ENCODE measurements around the gene PRRC2A. TPM values are rescaled to one million over a fixed set of nuclear protein-coding genes. Genes with fewer than 3 reads are reported as not detected.

PRRC2A gene
- polyA plus RNA-seq, 1 donor from 2014 or later = 39.9 TPM

DNA sequence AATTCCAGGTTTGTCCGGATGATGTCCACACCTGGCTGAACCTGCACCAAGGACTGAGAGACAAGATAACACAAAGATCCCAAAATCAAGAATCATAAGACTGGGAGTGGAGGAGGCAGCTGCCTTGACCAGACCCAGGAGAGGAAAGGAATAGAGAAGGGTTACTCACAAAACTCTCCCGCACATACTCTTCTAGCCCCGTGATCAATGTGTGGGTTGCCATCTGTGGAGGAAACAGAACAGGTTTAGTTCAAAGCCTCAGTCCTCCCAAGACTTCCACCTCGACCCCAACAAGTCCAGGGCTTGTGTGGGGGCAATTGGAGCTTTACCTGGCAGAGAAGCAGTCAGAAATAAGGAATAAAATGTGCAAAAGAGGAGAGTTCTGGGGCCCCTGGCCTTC, 20.9 kb downstream of the PRRC2A start:
- no peaks in the 10 kb centered on the region for H3K27me3 ChIP-seq (ENCODE audit: insufficient read depth, low read depth, low read length)
- no peak overlapping the region for H3K9ac ChIP-seq (ENCODE audit: low read length)
- no peak for TF ChIP-seq EP300 (conservative IDR thresholded peaks at IDR 0.05; ENCODE audit: poor library complexity, severe bottlenecking)
- TF ChIP-seq EZH2 (IDR thresholded peaks at IDR 0.05; ENCODE audit: borderline replicate concordance, insufficient read depth, low read length, poor library complexity, severe bottlenecking) = no peak
- TF ChIP-seq RAD21 (conservative IDR thresholded peaks at IDR 0.05) = no peak
- TF ChIP-seq, protein P1, sequence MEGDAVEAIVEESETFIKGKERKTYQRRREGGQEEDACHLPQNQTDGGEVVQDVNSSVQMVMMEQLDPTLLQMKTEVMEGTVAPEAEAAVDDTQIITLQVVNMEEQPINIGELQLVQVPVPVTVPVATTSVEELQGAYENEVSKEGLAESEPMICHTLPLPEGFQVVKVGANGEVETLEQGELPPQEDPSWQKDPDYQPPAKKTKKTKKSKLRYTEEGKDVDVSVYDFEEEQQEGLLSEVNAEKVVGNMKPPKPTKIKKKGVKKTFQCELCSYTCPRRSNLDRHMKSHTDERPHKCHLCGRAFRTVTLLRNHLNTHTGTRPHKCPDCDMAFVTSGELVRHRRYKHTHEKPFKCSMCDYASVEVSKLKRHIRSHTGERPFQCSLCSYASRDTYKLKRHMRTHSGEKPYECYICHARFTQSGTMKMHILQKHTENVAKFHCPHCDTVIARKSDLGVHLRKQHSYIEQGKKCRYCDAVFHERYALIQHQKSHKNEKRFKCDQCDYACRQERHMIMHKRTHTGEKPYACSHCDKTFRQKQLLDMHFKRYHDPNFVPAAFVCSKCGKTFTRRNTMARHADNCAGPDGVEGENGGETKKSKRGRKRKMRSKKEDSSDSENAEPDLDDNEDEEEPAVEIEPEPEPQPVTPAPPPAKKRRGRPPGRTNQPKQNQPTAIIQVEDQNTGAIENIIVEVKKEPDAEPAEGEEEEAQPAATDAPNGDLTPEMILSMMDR (IDR thresholded peaks at IDR 0.05; ENCODE audit: poor library complexity, severe bottlenecking) = no peak
- H3K4me2 ChIP-seq (ENCODE audit: low read length) = no peak overlapping the region
- no peak overlapping the region for H3K4me3 ChIP-seq (ENCODE audit: low read length)
- no peaks in the 10 kb centered on the region for H3K9me2 ChIP-seq (ENCODE audit: insufficient read depth, low read length)
- H3F3A ChIP-seq (ENCODE audit: insufficient read depth, low read length, poor library complexity, severe bottlenecking) = no peaks in the 10 kb centered on the region
- no peak overlapping the region for H2AFZ ChIP-seq (ENCODE audit: low read depth, low read length)
- no peaks in the 10 kb centered on the region for H3K79me2 ChIP-seq (replicated peaks; ENCODE audit: insufficient read depth, low read length)
- H3K27ac ChIP-seq (ENCODE audit: low read length) = no peak overlapping the region
- no peaks in the 10 kb centered on the region for H3K36me3 ChIP-seq (ENCODE audit: insufficient read depth, low read length)
- no peaks in the 10 kb centered on the region for H3K9me3 ChIP-seq (ENCODE audit: low read length)
- no peaks in the 10 kb centered on the region for H4K20me1 ChIP-seq (ENCODE audit: insufficient read depth)

DNA sequence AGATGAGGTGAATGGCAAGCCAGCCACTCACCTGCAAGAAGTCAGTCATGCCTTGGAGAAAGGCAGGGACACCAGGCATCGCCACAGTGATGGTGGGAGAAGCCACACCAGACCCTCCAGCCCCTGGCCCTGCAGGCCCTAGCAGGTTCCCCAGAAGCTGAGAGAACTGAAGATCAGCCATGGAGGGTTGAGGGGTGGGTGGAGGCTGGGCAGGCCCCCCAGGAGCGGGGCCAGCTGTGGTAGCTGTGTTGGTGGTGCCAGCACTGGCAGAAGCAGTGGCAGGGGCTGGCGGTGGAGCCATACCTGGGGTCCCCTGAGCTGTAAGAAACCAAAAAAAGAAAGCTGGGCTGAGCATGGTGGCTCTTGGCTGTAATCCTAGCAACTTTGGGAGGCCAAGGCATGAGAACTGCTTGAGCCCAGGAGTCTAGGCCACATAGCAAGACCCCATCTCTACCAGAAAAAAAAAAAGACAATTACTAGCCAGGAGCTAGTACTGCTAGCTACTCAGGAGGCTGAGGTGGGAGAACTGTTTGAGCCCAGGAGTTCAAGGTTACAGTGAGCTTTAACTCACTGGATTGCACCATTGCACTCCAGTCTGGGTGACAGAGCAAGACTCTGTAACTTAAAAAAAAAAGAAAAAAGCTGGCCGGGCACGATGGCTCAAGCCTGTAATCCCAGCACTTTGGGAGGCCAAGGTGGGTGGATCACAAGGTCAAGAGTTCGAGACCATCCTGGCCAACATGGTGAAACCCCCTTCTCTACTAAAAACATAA, 22.5 kb downstream of the PRRC2A start:
- TF ChIP-seq, protein P2, sequence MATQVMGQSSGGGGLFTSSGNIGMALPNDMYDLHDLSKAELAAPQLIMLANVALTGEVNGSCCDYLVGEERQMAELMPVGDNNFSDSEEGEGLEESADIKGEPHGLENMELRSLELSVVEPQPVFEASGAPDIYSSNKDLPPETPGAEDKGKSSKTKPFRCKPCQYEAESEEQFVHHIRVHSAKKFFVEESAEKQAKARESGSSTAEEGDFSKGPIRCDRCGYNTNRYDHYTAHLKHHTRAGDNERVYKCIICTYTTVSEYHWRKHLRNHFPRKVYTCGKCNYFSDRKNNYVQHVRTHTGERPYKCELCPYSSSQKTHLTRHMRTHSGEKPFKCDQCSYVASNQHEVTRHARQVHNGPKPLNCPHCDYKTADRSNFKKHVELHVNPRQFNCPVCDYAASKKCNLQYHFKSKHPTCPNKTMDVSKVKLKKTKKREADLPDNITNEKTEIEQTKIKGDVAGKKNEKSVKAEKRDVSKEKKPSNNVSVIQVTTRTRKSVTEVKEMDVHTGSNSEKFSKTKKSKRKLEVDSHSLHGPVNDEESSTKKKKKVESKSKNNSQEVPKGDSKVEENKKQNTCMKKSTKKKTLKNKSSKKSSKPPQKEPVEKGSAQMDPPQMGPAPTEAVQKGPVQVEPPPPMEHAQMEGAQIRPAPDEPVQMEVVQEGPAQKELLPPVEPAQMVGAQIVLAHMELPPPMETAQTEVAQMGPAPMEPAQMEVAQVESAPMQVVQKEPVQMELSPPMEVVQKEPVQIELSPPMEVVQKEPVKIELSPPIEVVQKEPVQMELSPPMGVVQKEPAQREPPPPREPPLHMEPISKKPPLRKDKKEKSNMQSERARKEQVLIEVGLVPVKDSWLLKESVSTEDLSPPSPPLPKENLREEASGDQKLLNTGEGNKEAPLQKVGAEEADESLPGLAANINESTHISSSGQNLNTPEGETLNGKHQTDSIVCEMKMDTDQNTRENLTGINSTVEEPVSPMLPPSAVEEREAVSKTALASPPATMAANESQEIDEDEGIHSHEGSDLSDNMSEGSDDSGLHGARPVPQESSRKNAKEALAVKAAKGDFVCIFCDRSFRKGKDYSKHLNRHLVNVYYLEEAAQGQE (IDR thresholded peaks at IDR 0.05; ENCODE audit: borderline replicate concordance) = no peak
- TF ChIP-seq, protein P1 (IDR thresholded peaks at IDR 0.05; ENCODE audit: poor library complexity, severe bottlenecking) = no peak
- TF ChIP-seq RAD21 (conservative IDR thresholded peaks at IDR 0.05) (no peak), SMC3 (conservative IDR thresholded peaks at IDR 0.05; ENCODE audit: poor library complexity) (no peak), EP300 (conservative IDR thresholded peaks at IDR 0.05; ENCODE audit: poor library complexity, severe bottlenecking) (no peak), EZH2 (IDR thresholded peaks at IDR 0.05; ENCODE audit: borderline replicate concordance, insufficient read depth, low read length, poor library complexity, severe bottlenecking) (no peak), POLR2AphosphoS5 (IDR thresholded peaks at IDR 0.05) (no peak), MXI1 (conservative IDR thresholded peaks at IDR 0.05; ENCODE audit: poor library complexity, severe bottlenecking) (no peak), TAF1 (IDR thresholded peaks at IDR 0.05; ENCODE audit: low read depth) (no peak)

More for the DNA sequence above, 22.5 kb downstream of the PRRC2A start:
- no peak overlapping the region for H3K27ac ChIP-seq (ENCODE audit: low read length)
- no peaks in the 10 kb centered on the region for H3F3A ChIP-seq (ENCODE audit: insufficient read depth, low read length, poor library complexity, severe bottlenecking)
- no peak overlapping the region for H3K4me2 ChIP-seq (ENCODE audit: low read length)
- no peaks in the 10 kb centered on the region for H3K36me3 ChIP-seq (ENCODE audit: insufficient read depth, low read length)
- H3K79me2 ChIP-seq (replicated peaks; ENCODE audit: insufficient read depth, low read length) = no peaks in the 10 kb centered on the region
- H3K9ac ChIP-seq (ENCODE audit: low read length) = no peak overlapping the region
- no peak overlapping the region for H2AFZ ChIP-seq (ENCODE audit: low read depth, low read length)
- H4K20me1 ChIP-seq (ENCODE audit: insufficient read depth) = no peaks in the 10 kb centered on the region
- H3K27me3 ChIP-seq (ENCODE audit: insufficient read depth, low read depth, low read length) = no peaks in the 10 kb centered on the region
- H3K9me3 ChIP-seq (ENCODE audit: low read length) = no peaks in the 10 kb centered on the region
- no peak overlapping the region for H3K4me3 ChIP-seq (ENCODE audit: low read length)
- no peaks in the 10 kb centered on the region for H3K9me2 ChIP-seq (ENCODE audit: insufficient read depth, low read length)

Measured in neural cell (in vitro differentiated cells).